Adrenal gland (tissue), 12 donors: ENCODE measurements around the gene CPT1B. TPM values are rescaled to one million over a fixed set of nuclear protein-coding genes. Genes with fewer than 3 reads are reported as not detected.
"Not testable (repeated sequence)": the region's sequence is repeated elsewhere in the genome, so short reads cannot be mapped to it uniquely, and the experiment has no call there.

Experiments used
- DNase-seq, 7 donors: peaks; one replicate each; pipeline ENCODE4 v3.0.0-alpha.2; 2019 to 2020
- H3K27ac ChIP-seq, 5 donors: fragments of 200-600 bp; sonication (generic) in 4 of 5; 1 replicate in 3 of 5; 2 replicates in 2 of 5; pipeline versions ENCODE4 v1.5.1 to v1.8.0; 2016 to 2020; ENCODE audit warnings: mild to moderate bottlenecking in 1 of 5
- H3K27me3 ChIP-seq: fragments of 200-600 bp; 2 replicates; pipeline ENCODE4 v1.8.0; 2021
- H3K36me3 ChIP-seq, 2 donors: fragments of 200-600 bp; replicated peaks in 1 of 2; 1 replicate in 1 of 2; 2 replicates in 1 of 2; pipeline versions ENCODE4 v1.5.1 to v1.8.0; 2018 to 2022
- H3K4me1 ChIP-seq, 2 donors: fragments of 200-600 bp; replicated peaks in 1 of 2; 1 replicate in 1 of 2; 2 replicates in 1 of 2; pipeline versions ENCODE4 v1.5.1 to v1.8.0; 2018 to 2021
- H3K4me3 ChIP-seq, 4 donors: fragments of 200-600 bp; sonication (generic) in 3 of 4; one replicate each; pipeline ENCODE4 v1.5.1; 2016 to 2018
- H3K9me3 ChIP-seq, 3 donors: fragments of 200-600 bp; sonication (generic) in 1 of 3; replicated peaks in 1 of 3; 1 replicate in 2 of 3; 2 replicates in 1 of 3; pipeline versions ENCODE4 v1.5.1 to v1.8.0; 2016 to 2021
- CTCF ChIP-seq, 6 experiments: fragments of 450-650 bp in 4 of 6; fragments of 200-600 bp in 2 of 6; sonication (generic) in 1 of 6; IDR thresholded peaks; 1 replicate in 5 of 6; 2 replicates in 1 of 6; pipeline versions ENCODE4 v1.5.1 to v1.8.0; 2016 to 2021; ENCODE audit warnings: antibody characterized with exemption in 6 of 6, mild to moderate bottlenecking in 2 of 6, moderate library complexity in 1 of 6
- POLR2A ChIP-seq, 2 donors: fragments of 450-650 bp; IDR thresholded peaks; one replicate each; pipeline ENCODE4 v1.6.1; 2017; ENCODE audit warnings: antibody characterized with exemption in 2 of 2, mild to moderate bottlenecking in 2 of 2, moderate library complexity in 1 of 2
- WGBS, 4 donors: extraction: QIAGEN DNeasy Blood & Tissue Kit in 2 of 4; methylation state at CpG; one replicate each; pipeline versions ENCODE4 v1.1.5 to v1.1.7; 2013 to 2017; 5-methylcytosine and 5-hydroxymethylcytosine counted together
- intact Hi-C, 2 donors: fragments of 100-400 bp; cut with DNase I; formaldehyde crosslinking; loops; one replicate each; pipeline versions ENCODE4 v1.14.1 to v1.15.0; 2022 to 2023
- polyA plus RNA-seq, 3 donors: library from polyadenylated mRNA; stranded (reverse); fragments of 200-250 nt in 2 of 3; fragments of 350-450 nt in 1 of 3; fragmentation: Illumina TruSeq in 1 of 3; extraction: RNeasy Lipid Tissue Mini Kit (QIAGEN cat#74804) in 1 of 3; gene quantifications; one replicate each; pipeline ENCODE4 v1.2.3, GENCODE V29; 2013 to 2014
- total RNA-seq, 9 donors: library from RNA; depleted of rRNA in 4 of 9; stranded (reverse); fragments of >200 nt in 4 of 9; fragments of 120-200 nt in 1 of 9; fragmentation: NEBNext Ultra II Directional in 1 of 9; extraction: Animal tissue kit (Norgen Biotek cat#: 25700) in 1 of 9; gene quantifications; one replicate each; pipeline versions ENCODE4 v1.1.0 to v1.2.4, GENCODE V29; 2013 to 2023
- donor health status: healthy with polysubstance abuse.
- donor health status: Bipolar disorder and iron deficiency.
- donor health status: DM: yes; HTN: yes; CAD: no.
- donor health status: DM: no; HTN: no; CAD: no.
- donor health status: DM: no; HTN: no; CAD: no.
- donor health status: DM: yes; HTN: yes; CAD: no.

The CPT1B gene
- total and polyA plus RNA-seq, 12 donors: 6.2 to 76.1 (median 16.5) TPM

GRCh38 chr22:50544746-50545253 is 33.4 kb downstream of the CPT1B start:
- no peaks in the 10 kb centered on the region for H3K36me3 ChIP-seq
- H3K4me1 ChIP-seq: peaks cover 0 to 22% of the 10 kb centered on the region in 2 donors
- H3K27ac ChIP-seq: peak overlapping the region in 1 of 5 donors; percentile 61
- 69 to 89% (median 79%) methylated on average over 5 of the region's 5 CpGs for WGBS, 4 donors
- intact Hi-C loops: no loop called here
- TF ChIP-seq POLR2A (IDR thresholded peaks at IDR 0.05): no peak
- TF ChIP-seq CTCF (IDR thresholded peaks at IDR 0.05): no peak
- H3K9me3 ChIP-seq: no peaks in the 10 kb centered on the region
- peaks cover 26% of the 10 kb centered on the region for H3K27me3 ChIP-seq
- DNase-seq: no peak
- peak overlapping the region in 1 of 4 donors; percentile 51 for H3K4me3 ChIP-seq

GRCh38 chr22:50544078-50544745 is 34.0 kb downstream of the CPT1B start:
- peaks cover 2 to 26% of the 10 kb centered on the region in 2 donors for H3K4me1 ChIP-seq
- no peaks in the 10 kb centered on the region for H3K9me3 ChIP-seq
- TF ChIP-seq CTCF (IDR thresholded peaks at IDR 0.05): peak; percentile 28 to 51 (median 38)
- no peak for TF ChIP-seq POLR2A (IDR thresholded peaks at IDR 0.05)
- no peaks in the 10 kb centered on the region for H3K36me3 ChIP-seq
- H3K4me3 ChIP-seq: peak overlapping the region in 1 of 4 donors; percentile 51
- H3K27ac ChIP-seq: peak overlapping the region in 1 of 5 donors; percentile 61
- peak; percentile 63 to 83 (median 72) for DNase-seq
- peaks cover 25% of the 10 kb centered on the region for H3K27me3 ChIP-seq
- intact Hi-C loops: no loop called here
- 4 to 16% (median 5%) methylated on average over 10 to 52 of the region's 52 CpGs for WGBS, 4 donors

GRCh38 chr22:50542416-50542927 is 35.8 kb downstream of the CPT1B start:
- TF ChIP-seq POLR2A (IDR thresholded peaks at IDR 0.05) (no peak), CTCF (IDR thresholded peaks at IDR 0.05) (no peak)
- Histone ChIP-seq H3K9me3 (no peaks in the 10 kb centered on the region), H3K4me3 (no peak overlapping the region), H3K4me1 (peaks cover 5 to 31% of the 10 kb centered on the region in 2 donors), H3K27me3 (peaks cover 12% of the 10 kb centered on the region), H3K36me3 (no peaks in the 10 kb centered on the region), H3K27ac (peak overlapping the region in 2 of 5 donors; percentile 83 to 90)
- WGBS, 4 donors: 76 to 90% (median 81%) methylated on average over 19 of the region's 19 CpGs
- peak in 2 of 7 donors; percentile 41 to 55 for DNase-seq
- intact Hi-C loops: no loop called here

- H3K27me3 ChIP-seq, intact Hi-C loops, H3K4me3 ChIP-seq, H3K9me3 ChIP-seq, H3K36me3 ChIP-seq: not testable (repeated sequence)
- peak in 5 of 7 donors; percentile 51 to 78 (median 70) for DNase-seq
- Histone ChIP-seq H3K4me1 (peaks cover 5 to 31% of the 10 kb centered on the region in 2 donors), H3K27ac (peak overlapping the region in 3 of 5 donors; percentile 52 to 90 (median 83))
- 42 to 65% (median 57%) methylated on average over 5 of the region's 5 CpGs for WGBS, 4 donors
These were observed 36.6 kb downstream of the CPT1B start for GRCh38 chr22:50541667-50542026.
